Activated T-helper 17 cell treated with anti-CD3 and anti-CD28 coated beads, Interleukin-2, amount 50 U/mL, for 72 hours (primary cell): ENCODE measurements around the gene PQBP1. TPM values are rescaled to one million over a fixed set of nuclear protein-coding genes. Genes with fewer than 3 reads are reported as not detected.

ENCODE experiments used
- ATAC-seq: fragments of 150-1000 bp; cut with Tn5 transposase; replicated peaks from 2 replicates; pipeline ENCODE4 v1.10.0; 2021; ENCODE audit warnings: mild to moderate bottlenecking, moderate library complexity
- H3K27ac Mint-ChIP-seq: one replicate; pipeline ENCODE4 v1.8.0; 2022; ENCODE audit warnings: mixed read lengths
- H3K27me3 Mint-ChIP-seq: one replicate; pipeline ENCODE4 v1.8.0; 2022; ENCODE audit warnings: mixed read lengths
- H3K36me3 Mint-ChIP-seq: one replicate; pipeline ENCODE4 v1.8.0; 2022; ENCODE audit warnings: low read depth, mild to moderate bottlenecking, mixed read lengths
- H3K4me1 Mint-ChIP-seq: one replicate; pipeline ENCODE4 v1.8.0; 2022; ENCODE audit warnings: mixed read lengths
- H3K4me3 Mint-ChIP-seq: one replicate; pipeline ENCODE4 v1.8.0; 2022; ENCODE audit warnings: mild to moderate bottlenecking, mixed read lengths
- H3K9me3 Mint-ChIP-seq: one replicate; pipeline ENCODE4 v1.8.0; 2022; ENCODE audit warnings: mixed read lengths
- total RNA-seq, 2 donors: library from RNA; stranded (reverse); gene quantifications; one replicate each; pipeline ENCODE4 v1.2.3, GENCODE V29; 2022

PQBP1 gene
- total RNA-seq, 2 donors from 2014 or later: 62.6 to 95.7 TPM

- H3K4me3 Mint-ChIP-seq: peak overlapping the region; percentile 97
- peak; percentile 8 for ATAC-seq
Observed at GRCh38 chrX:48910926-48911411, 13.2 kb downstream of the PQBP1 start.

GRCh38 chrX:48911412-48912182, 13.9 kb downstream of the PQBP1 start, which contains the start of gene SLC35A2:
Gene SLC35A2, minus strand, starts transcription at chrX:48911646. Its CDS starts 10 bp downstream, at chrX:48911636.
- H3K4me1 Mint-ChIP-seq: peaks cover 22% of the 10 kb centered on the region
- no peaks in the 10 kb centered on the region for H3K9me3 Mint-ChIP-seq
- peak; percentile 59 for ATAC-seq
- H3K36me3 Mint-ChIP-seq: peaks cover 77% of the 10 kb centered on the region
- H3K4me3 Mint-ChIP-seq: peak within 1 kb of the TSS; percentile 97
- peak within 1 kb of the TSS; percentile 98 for H3K27ac Mint-ChIP-seq
- H3K27me3 Mint-ChIP-seq: no peaks in the 10 kb centered on the region

More at GRCh38 chrX:48910926-48911411, 13.2 kb downstream of the PQBP1 start:
- Mint-ChIP-seq H3K27ac (peak overlapping the region; percentile 98), H3K4me1 (peaks cover 22% of the 10 kb centered on the region), H3K36me3 (peaks cover 70% of the 10 kb centered on the region), H3K9me3 (no peaks in the 10 kb centered on the region), H3K27me3 (no peaks in the 10 kb centered on the region)

GRCh38 chrX:48913605-48914366, 16.1 kb downstream of the PQBP1 start:
- ATAC-seq: no peak
- Mint-ChIP-seq H3K27ac (peak overlapping the region; percentile 98), H3K4me3 (peak overlapping the region; percentile 97), H3K4me1 (peaks cover 22% of the 10 kb centered on the region), H3K9me3 (no peaks in the 10 kb centered on the region), H3K27me3 (no peaks in the 10 kb centered on the region), H3K36me3 (peaks cover 93% of the 10 kb centered on the region)

- Mint-ChIP-seq H3K9me3 (no peaks in the 10 kb centered on the region), H3K4me3 (peak overlapping the region; percentile 97), H3K4me1 (peaks cover 22% of the 10 kb centered on the region), H3K36me3 (peaks cover 100% of the 10 kb centered on the region), H3K27me3 (no peaks in the 10 kb centered on the region), H3K27ac (peak overlapping the region; percentile 98)
- ATAC-seq: no peak
Observed at GRCh38 chrX:48914593-48915493, 17.1 kb downstream of the PQBP1 start.

GRCh38 chrX:48917139-48918001, 19.6 kb downstream of the PQBP1 start:
- H3K36me3 Mint-ChIP-seq: peaks cover 100% of the 10 kb centered on the region
- peak overlapping the region; percentile 97 for H3K4me3 Mint-ChIP-seq
- peak; percentile 17 for ATAC-seq
- H3K9me3 Mint-ChIP-seq: no peaks in the 10 kb centered on the region
- H3K27me3 Mint-ChIP-seq: no peaks in the 10 kb centered on the region
- peak overlapping the region; percentile 98 for H3K27ac Mint-ChIP-seq
- peaks cover 8% of the 10 kb centered on the region for H3K4me1 Mint-ChIP-seq

GRCh38 chrX:48918301-48918642, 20.5 kb downstream of the PQBP1 start:
- Mint-ChIP-seq H3K36me3 (peaks cover 100% of the 10 kb centered on the region), H3K27ac (peak overlapping the region; percentile 98), H3K4me3 (peak overlapping the region; percentile 97), H3K9me3 (no peaks in the 10 kb centered on the region), H3K4me1 (peaks cover 5% of the 10 kb centered on the region), H3K27me3 (no peaks in the 10 kb centered on the region)
- ATAC-seq: no peak

DNA sequence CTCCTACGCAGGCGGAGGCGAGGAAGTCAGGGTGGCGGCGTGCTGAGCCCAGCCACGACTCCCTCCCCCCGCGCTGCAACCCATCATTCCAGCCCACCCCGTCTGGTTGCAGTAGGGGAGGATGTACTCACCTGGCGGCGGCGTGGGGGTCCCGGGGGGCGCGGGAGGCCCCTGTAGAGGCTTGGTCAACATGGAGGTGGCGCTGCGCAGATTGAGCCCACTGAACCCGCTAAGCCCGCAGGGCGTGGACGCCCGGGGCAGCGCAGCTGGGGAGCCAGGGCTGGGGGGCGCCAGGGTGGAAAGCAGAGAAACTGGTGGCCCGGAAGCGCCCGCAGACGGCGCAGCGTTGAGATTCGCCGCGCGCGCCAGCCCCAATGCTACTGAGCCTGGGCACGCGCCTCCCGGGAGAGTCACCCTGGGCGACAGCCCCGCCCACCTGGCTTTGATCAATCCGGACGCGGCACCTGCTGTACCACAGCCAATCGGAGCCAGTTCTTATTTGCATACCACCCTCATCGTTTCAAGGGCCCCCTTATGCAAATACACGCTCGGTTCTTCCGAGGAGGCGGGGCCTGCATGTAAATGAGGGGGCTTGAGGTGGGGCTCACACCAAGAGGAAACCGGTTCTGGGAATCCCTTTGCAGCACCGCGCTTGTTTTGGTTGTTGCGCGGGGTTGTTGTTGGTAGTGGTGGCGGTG, 21.1 kb downstream of the PQBP1 start, which contains the start of gene PIM2:
Gene PIM2 (minus strand): TSS at position 382 of the 698 bp plus-strand sequence. CDS start 190 bp downstream, at position 192.
- peaks cover 5% of the 10 kb centered on the region for H3K4me1 Mint-ChIP-seq
- H3K27ac Mint-ChIP-seq: peak within 1 kb of the TSS; percentile 98
- no peaks in the 10 kb centered on the region for H3K9me3 Mint-ChIP-seq
- peak within 1 kb of the TSS; percentile 97 for H3K4me3 Mint-ChIP-seq
- H3K36me3 Mint-ChIP-seq: peaks cover 100% of the 10 kb centered on the region
- peak; percentile 71 for ATAC-seq
- H3K27me3 Mint-ChIP-seq: no peaks in the 10 kb centered on the region

- no peaks in the 10 kb centered on the region for H3K27me3 Mint-ChIP-seq
- peak overlapping the region; percentile 98 for H3K27ac Mint-ChIP-seq
- ATAC-seq: peak; percentile 53
- H3K9me3 Mint-ChIP-seq: no peaks in the 10 kb centered on the region
- H3K4me1 Mint-ChIP-seq: peaks cover 10% of the 10 kb centered on the region
- peaks cover 100% of the 10 kb centered on the region for H3K36me3 Mint-ChIP-seq
- peak overlapping the region; percentile 97 for H3K4me3 Mint-ChIP-seq
Observed at GRCh38 chrX:48919360-48919841, 21.7 kb downstream of the PQBP1 start.

DNA sequence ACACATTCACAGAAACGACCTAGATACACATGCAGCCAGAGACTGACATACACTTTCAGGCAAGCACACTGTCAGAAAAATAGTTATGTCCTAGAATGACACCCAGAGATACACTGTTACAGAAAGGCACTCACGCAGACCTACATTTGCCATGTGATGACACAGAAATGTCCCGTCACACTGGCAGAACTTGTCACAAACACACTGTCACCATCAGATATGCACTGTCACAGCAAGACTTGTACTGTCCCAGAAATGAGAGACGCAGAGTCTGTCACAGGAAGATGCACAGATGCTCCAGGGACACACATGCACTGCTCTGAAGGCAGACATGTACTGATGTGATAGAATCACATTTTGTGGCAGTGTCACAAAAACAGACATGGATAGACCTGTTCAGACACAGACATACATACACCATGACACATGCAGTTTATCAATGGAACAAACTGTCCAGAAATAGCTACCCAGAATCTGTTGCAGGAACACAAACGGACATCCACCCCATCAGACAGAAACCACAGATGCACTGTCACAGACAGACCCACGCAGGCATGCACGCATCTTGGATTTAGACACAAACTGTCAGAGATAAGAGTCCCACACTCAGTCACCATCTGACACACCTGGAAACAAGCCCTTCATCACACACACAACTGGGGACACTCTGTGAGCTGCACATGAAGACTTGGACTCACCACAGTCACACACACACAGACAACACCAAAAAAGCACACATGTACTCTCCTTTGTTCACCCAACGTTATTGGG, 22.4 kb downstream of the PQBP1 start:
- Mint-ChIP-seq H3K9me3 (no peaks in the 10 kb centered on the region), H3K36me3 (peaks cover 100% of the 10 kb centered on the region), H3K27me3 (no peaks in the 10 kb centered on the region), H3K4me1 (peaks cover 12% of the 10 kb centered on the region), H3K27ac (peak overlapping the region; percentile 98), H3K4me3 (peak overlapping the region; percentile 97)
- peak; percentile 38 for ATAC-seq

DNA sequence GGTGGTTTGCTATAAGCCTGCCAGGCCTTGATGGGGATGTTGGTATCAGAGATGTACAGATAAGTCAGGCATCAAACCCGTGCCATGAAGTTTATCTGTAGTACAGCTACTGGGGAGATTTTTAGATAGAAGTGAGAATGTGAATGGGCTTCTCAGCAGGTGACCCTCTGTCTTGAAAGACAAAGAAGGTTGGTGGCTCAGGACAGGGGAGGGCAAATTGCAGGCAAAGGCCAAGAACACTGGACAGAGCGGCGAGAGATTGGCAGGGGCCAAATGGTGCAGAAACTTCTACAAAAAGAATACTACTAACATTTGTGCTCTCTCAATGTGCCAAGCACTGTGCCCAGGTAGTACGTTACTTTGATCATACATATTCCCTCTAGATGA, 23.0 kb downstream of the PQBP1 start:
- Mint-ChIP-seq H3K27me3 (no peaks in the 10 kb centered on the region), H3K36me3 (peaks cover 100% of the 10 kb centered on the region)
- no peak for ATAC-seq

DNA sequence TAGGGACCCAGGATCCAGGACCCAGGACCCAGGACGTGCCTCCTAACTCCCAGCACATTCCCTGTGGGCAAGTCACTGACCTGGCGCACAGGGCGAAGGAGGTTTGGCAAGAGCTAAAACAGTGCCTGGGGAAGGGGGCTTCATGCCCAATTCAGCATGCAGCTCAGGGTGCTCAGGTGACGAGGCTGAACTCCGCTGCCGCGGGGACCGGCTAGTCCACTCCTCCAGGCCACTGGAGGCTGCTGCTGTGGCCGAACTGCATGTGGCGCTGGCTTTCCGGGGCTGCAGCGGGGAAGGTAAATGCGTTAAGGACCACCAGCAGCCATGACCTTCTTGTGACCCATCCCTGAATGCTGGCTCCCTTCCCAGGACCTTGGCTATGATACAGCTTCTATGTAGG, 26.0 kb downstream of the PQBP1 start:
- peak overlapping the region; percentile 55 for H3K4me3 Mint-ChIP-seq
- no peaks in the 10 kb centered on the region for H3K9me3 Mint-ChIP-seq
- no peak for ATAC-seq
- peaks cover 12% of the 10 kb centered on the region for H3K4me1 Mint-ChIP-seq
- H3K27ac Mint-ChIP-seq: peak overlapping the region; percentile 76
- H3K27me3 Mint-ChIP-seq: no peaks in the 10 kb centered on the region
- H3K36me3 Mint-ChIP-seq: peaks cover 100% of the 10 kb centered on the region

More for the DNA sequence above, 23.0 kb downstream of the PQBP1 start:
- H3K4me1 Mint-ChIP-seq: peaks cover 12% of the 10 kb centered on the region
- no peaks in the 10 kb centered on the region for H3K9me3 Mint-ChIP-seq
- H3K27ac Mint-ChIP-seq: peak overlapping the region; percentile 98
- peak overlapping the region; percentile 97 for H3K4me3 Mint-ChIP-seq

GRCh38 chrX:48924270-48924669, 26.5 kb downstream of the PQBP1 start:
- ATAC-seq: peak; percentile 31
- Mint-ChIP-seq H3K4me3 (peak overlapping the region; percentile 55), H3K27me3 (no peaks in the 10 kb centered on the region), H3K4me1 (peaks cover 12% of the 10 kb centered on the region), H3K27ac (peak overlapping the region; percentile 76), H3K36me3 (peaks cover 99% of the 10 kb centered on the region), H3K9me3 (no peaks in the 10 kb centered on the region)
